Measurements from ENCODE around the gene PLCB1.

The PLCB1 gene

DNA sequence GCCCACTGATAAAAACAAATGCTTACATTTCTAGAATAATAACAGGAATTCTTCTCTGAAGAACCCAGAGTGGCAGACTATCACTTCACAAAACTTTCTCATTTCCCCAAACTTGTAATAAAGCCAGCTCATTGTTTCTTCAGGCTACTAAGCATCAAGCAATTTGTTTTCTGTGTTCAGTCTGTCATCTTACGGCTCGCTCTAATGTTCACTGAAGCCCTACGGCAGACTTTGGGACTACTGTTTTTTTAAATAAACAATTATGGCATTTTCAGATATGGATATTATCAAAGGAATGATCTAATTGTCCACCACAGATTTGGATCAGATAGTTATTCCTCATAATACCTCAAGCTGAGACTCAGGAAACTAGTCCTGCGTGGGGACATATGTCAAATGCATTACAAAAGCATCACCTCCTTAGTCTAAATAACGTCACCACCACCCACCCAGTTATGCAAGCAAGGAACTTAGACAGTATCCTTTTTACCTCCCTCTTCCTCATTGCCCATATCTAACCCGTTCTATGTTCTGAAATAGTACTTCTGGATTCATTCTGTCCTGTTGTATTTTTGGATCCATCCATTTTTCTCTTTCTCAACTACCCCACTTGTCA, 415.1 kb downstream of the PLCB1 start:
- TF ChIP-seq, protein P1, sequence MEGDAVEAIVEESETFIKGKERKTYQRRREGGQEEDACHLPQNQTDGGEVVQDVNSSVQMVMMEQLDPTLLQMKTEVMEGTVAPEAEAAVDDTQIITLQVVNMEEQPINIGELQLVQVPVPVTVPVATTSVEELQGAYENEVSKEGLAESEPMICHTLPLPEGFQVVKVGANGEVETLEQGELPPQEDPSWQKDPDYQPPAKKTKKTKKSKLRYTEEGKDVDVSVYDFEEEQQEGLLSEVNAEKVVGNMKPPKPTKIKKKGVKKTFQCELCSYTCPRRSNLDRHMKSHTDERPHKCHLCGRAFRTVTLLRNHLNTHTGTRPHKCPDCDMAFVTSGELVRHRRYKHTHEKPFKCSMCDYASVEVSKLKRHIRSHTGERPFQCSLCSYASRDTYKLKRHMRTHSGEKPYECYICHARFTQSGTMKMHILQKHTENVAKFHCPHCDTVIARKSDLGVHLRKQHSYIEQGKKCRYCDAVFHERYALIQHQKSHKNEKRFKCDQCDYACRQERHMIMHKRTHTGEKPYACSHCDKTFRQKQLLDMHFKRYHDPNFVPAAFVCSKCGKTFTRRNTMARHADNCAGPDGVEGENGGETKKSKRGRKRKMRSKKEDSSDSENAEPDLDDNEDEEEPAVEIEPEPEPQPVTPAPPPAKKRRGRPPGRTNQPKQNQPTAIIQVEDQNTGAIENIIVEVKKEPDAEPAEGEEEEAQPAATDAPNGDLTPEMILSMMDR (IDR thresholded peaks at IDR 0.05), result no peak

DNA sequence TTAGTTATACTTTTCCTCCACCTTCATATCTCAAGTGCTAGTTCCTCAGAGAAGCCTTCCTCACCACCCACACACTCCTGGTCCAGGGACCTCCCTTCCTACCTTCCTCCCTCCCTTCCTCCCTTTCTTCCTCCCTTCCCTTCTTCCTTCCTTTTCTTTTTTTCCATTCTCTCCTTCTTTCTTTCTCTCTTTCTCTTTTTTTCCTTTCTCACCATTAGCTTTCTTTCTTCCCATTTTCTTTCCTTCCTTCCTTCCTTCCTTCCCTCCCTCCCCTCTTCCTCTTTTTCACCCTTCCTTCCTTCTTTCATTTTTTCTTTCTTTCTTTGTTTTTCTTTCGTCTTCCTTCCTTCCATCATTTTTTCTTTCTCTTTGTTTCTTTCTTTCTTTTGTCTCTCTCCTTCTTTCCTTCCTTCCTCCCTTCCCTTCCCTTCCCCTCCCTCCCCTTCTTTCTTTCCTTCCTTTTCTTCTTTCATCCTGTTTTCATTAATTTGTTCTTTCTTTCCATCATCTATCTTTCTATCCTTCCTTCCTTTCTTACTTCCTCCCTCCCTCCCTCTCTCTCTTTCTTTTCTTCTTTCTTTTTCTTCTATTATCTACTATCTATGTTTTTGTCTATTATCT, 416.0 kb downstream of the PLCB1 start:
- intact Hi-C loops (cut with DNase I; ENCODE audit: low total_unique reads), result no loop called here
- Histone ChIP-seq H3K27ac (no peak overlapping the region), H3K9me3 (no peaks in the 10 kb centered on the region), H3K4me3 (no peak overlapping the region), H3K27me3 (no peaks in the 10 kb centered on the region), H3K4me1 (no peaks in the 10 kb centered on the region), H3K36me3 (no peaks in the 10 kb centered on the region)
- no peak for DNase-seq
- TF ChIP-seq, protein P1 (IDR thresholded peaks at IDR 0.05), result no peak

More for the DNA sequence above, 415.1 kb downstream of the PLCB1 start:
- H3K27me3 ChIP-seq, result no peaks in the 10 kb centered on the region
- no peaks in the 10 kb centered on the region for H3K36me3 ChIP-seq
- H3K4me3 ChIP-seq, result no peak overlapping the region
- intact Hi-C loops (cut with DNase I; ENCODE audit: low total_unique reads), result no loop called here
- H3K9me3 ChIP-seq, result no peaks in the 10 kb centered on the region
- no peak overlapping the region for H3K27ac ChIP-seq
- DNase-seq, result no peak
- no peaks in the 10 kb centered on the region for H3K4me1 ChIP-seq

DNA sequence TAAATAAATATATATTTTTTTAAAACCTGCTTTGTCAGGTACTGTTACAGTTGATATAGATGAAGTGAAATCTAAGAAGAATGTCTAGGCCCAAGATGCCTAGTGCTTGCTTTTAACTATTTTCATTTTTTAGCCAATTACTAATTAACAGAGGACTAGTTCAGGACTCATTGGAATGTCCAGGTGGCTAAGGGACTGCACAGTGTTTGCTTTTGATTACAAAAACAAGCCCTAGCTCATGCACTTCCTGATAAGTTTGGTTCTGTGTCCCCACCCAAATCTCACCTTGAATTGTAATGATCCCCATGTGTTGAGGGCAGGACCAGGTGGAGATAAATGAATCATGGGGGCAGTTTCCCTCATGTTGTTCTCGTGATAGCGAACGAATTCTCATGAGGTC, 417.1 kb downstream of the PLCB1 start:
- H3K9me3 ChIP-seq, result no peaks in the 10 kb centered on the region
- TF ChIP-seq, protein P1 (IDR thresholded peaks at IDR 0.05), result no peak
- intact Hi-C loops (cut with DNase I; ENCODE audit: low total_unique reads), result no loop called here
- H3K27me3 ChIP-seq, result no peaks in the 10 kb centered on the region
- H3K4me3 ChIP-seq, result no peak overlapping the region
- no peak for DNase-seq
- H3K27ac ChIP-seq, result no peak overlapping the region
- no peaks in the 10 kb centered on the region for H3K4me1 ChIP-seq
- no peaks in the 10 kb centered on the region for H3K36me3 ChIP-seq

DNA sequence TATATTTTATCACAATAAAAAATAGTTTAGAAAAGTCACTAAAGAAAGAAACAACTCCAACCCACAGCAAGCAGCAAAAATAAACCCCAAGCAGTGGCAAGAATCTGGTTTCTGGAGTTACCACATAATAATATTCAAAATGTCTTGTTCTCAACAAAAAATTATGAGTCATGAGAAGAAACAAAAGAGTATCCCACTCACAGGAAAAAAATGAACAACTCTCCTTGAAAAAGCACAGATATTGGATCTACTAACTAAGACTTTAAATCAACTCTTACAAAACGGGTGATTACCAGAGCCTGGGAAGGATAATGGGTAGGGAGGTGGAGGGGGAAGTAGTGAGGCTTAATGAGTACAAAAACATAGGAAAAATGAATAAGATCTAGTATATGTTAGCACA, 425.6 kb downstream of the PLCB1 start:
- DNase-seq, result no peak
- Histone ChIP-seq H3K27me3 (no peaks in the 10 kb centered on the region), H3K9me3 (peaks cover 0 to 7% (median 0%) of the 10 kb centered on the region in 3 donors), H3K36me3 (no peaks in the 10 kb centered on the region), H3K4me3 (no peak overlapping the region), H3K27ac (no peak overlapping the region), H3K4me1 (no peaks in the 10 kb centered on the region)
- intact Hi-C loops (cut with DNase I; ENCODE audit: low total_unique reads), result no loop called here
- TF ChIP-seq, protein P1 (IDR thresholded peaks at IDR 0.05), result no peak

DNA sequence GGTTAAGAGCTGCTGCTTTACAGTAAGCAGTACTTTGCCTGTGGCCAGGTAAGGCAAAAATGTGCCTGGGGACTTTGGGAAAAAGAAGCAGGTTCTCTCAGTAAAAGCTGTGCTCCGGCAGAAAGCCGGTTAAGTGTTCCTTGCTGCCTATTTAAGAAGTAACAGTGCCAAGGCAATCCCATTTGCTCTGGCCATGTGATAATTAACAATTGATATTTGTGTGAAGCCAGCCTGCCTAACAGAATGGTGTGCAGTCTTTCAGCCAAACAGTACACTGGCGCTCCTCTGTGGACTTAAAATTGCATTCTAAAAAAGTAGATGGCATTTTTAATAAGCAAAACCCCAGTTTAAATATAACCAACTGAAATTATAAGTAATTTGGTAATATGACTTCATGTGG, 430.3 kb downstream of the PLCB1 start:
- TF ChIP-seq, protein P1 (IDR thresholded peaks at IDR 0.05), result no peak
- H3K36me3 ChIP-seq, result no peaks in the 10 kb centered on the region
- DNase-seq, result no peak

More for the DNA sequence above, 430.3 kb downstream of the PLCB1 start:
- intact Hi-C loops (cut with DNase I; ENCODE audit: low total_unique reads), result no loop called here
- no peaks in the 10 kb centered on the region for H3K27me3 ChIP-seq
- no peak overlapping the region for H3K4me3 ChIP-seq
- H3K9me3 ChIP-seq, result peaks cover 0 to 14% (median 0%) of the 10 kb centered on the region in 3 donors
- no peaks in the 10 kb centered on the region for H3K4me1 ChIP-seq
- H3K27ac ChIP-seq, result no peak overlapping the region
